VCaP (cell line): ENCODE data around the gene RPL23.

Experiments used
- H3K27ac ChIP-seq: fragments of 450-650 bp; 2 replicates; pipeline ENCODE4 v1.5.1; 2017
- CTCF ChIP-seq: fragments of 450-650 bp; conservative IDR thresholded peaks from 2 replicates; pipeline ENCODE4 v1.5.1; 2017; ENCODE audit warnings: mild to moderate bottlenecking, moderate library complexity

The RPL23 gene

DNA sequence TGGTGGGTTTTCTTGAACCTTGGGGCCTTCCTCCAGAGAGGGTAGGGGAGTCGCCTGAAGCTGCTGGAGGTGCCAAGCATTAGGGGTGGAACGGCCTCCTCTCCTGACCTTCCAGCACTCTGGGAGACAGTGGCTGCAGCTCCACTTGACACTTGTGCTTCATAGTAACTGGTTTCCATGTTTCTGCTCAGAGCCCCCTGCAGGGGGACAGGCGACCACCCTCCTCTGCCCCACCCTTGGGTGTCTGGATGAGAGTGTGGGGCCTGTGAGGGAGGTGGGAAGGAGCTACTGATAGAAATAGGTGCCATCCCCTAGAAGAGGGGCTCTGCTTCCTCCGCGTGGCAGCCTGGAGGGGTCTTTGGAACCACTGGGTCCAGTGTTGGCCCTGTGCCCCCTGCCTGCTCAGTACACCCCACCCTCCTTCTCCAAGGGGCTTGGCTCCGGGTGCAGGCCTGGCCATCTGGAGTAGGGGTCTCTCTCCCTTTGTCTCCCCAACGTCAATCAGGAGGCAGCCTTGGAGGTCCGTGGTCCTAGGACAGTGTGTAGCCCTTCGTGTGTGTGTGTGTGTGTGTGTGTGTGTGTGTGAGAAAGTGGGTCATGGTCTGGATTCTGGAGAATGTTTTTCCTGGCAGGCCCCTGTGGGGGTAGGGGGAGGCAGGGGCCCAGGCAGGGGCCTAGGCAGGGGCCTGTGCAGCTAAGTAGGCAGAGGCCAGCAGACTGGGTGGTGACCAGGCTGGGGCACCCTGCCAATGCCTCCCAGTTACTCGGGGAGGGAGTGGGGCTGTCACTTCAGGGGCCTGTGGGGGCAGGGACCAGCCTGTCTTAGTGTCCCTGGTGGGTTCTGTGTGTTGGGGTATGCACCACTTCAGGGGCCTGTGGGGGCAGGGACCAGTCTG lies 21.2 kb upstream of the RPL23 start:
- H3K27ac ChIP-seq, result no peak overlapping the region
- TF ChIP-seq CTCF, result no peak

DNA sequence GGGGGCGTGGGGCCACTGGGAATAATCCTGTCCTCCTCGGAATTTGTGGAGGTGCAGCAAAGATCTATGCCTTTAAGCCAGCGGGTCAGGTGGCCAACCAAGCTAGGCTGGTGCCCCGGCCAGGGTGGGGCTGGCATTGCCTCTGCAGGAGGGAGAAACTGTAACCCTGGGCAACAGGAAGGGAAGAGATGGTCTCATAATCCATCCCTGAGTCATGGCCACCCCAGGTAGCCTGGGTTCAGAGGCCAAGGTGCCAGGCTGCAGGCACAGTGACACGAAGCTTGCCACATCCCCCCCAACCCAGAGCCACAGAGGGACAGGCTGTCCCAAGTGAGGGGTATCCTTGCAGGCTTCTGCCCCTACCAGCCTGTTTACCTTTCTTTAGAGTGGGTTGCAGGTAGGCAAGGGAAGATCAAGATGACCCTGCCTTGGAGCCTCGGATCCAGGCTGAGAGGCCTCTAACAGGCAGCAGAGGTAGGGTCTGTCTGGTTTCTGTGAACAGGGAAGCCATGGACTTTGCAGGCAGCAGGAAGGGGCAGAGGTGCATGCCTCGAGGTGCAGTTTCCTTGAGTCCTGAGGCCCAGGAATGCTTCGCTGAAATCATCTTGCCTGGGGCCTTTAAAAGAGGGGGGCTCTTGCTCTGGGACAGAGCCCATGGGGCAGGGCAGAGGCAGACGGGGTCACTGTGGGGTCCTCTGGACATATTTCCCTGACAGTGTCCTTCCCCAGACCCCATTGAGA lies 20.3 kb upstream of the RPL23 start:
- TF ChIP-seq CTCF, result no peak
- H3K27ac ChIP-seq, result no peak overlapping the region

GRCh38 chr17:38872671-38873385 lies 19.3 kb upstream of the RPL23 start:
- H3K27ac ChIP-seq, result no peak overlapping the region
- no peak for TF ChIP-seq CTCF

DNA sequence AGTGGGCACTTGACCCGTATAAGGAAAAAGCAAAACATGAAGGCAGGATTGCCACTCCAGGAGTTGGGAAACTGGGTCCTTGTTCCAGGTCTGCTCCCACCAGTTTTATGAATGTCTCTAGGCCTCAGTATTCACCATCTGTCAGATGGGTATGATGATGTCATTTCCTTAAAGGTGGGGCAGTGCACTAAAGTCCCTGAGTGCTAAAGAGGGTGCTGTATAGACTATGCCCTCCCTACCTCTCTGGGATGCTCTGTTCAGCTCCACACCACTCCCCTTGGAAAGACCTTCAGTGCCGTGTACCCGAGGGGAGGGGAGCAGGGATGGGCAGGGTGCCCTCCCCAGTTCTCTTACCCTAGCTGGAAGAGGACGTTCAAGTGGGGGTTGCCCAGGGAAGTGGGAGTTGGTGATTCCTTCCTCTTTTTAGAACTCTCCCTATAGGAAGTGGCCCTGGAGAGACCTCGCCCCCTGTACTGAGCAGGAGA lies 18.5 kb upstream of the RPL23 start:
- no peak overlapping the region for H3K27ac ChIP-seq
- TF ChIP-seq CTCF, result no peak

- H3K27ac ChIP-seq, result no peak overlapping the region
- TF ChIP-seq CTCF, result no peak
These were observed 17.9 kb upstream of the RPL23 start for GRCh38 chr17:38871247-38872015.

DNA sequence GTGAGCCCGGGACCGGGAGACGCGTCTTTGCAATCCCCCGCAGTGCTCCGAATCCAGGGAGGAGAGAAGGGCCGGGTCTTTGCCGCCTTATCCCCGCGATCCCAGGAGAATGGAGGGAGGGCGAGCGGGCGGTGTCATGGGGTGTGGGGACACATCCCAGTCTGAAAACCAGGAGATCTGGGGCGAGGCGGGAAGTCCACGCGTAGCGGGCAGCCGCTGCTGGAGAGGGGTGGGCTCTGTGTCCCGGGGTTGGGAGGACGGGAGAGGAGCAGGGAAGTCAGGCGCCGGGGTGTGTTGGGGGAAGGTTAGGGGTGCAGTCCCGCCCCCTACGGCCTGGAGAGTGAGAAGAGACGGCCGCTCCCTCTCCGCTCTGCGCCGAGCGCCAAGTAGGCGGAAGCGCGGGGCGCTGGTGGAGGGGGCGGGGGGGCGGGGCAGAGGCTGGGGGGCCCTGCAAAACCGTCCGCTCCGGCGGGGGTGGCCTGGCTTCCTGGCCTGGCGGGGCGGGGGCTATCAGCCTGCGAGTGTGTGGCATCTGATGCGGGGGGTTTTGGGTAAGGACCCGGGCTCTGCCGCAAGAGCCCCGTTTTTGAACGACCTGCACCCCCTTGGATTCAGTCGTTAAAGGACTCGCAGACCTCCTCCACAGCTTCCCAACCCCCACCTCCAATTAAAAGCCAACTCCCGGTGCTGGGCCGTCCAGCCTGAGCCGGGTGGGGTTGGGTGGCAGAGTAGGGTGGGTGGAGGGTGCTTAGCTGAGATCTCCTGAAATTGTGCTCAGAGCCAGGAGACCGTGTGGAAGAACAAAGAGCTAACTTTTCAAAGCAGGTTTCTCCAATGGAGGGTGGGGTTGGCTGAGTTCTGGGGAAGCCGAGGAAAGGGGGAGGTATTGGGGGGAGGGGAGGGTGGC lies 17.0 kb upstream of the RPL23 start:
- no peak for TF ChIP-seq CTCF
- peak overlapping the region; percentile 70 for H3K27ac ChIP-seq
